GM12864 (cell line): ENCODE measurements around the gene CDK4.

Experiments
- DNase-seq: peaks from one replicate; pipeline ENCODE4 v3.0.0-alpha.2; 2011; ENCODE audit warnings: low read depth
- H3K4me3 ChIP-seq: 2 replicates; pipeline ENCODE4 v1.5.1; 2011; ENCODE audit warnings: mild to moderate bottlenecking, low read depth, low read length, control low read depth
- TF ChIP-seq, protein P1 (sequence below): IDR thresholded peaks from 2 replicates; pipeline ENCODE4 v1.5.1; 2011; ENCODE audit warnings: low read depth, mild to moderate bottlenecking, moderate library complexity, low read length, control low read depth, inconsistent platforms; ENCODE audit errors: missing control alignments

The CDK4 gene

DNA sequence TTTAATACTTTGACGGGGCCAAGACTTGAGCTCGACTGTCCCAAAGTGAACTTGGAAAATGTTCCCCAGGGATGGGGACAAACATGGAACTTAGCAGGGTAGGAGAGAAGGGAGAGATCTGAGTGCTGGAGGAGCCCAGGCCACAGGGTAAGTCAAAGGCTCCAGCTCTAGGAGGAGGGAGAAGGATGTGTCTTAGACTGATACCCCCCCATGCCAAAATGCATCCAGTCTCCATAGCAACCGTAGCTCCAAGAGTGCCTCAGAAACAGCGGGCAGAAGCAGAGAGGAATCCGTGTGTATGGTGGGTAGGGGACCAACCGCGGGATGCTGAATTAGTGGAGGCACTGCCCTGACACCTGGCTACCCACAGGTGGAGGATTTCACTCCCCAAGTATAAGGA lies 12.7 kb downstream of the CDK4 start:
- DNase-seq: no peak
- TF ChIP-seq, protein P1, sequence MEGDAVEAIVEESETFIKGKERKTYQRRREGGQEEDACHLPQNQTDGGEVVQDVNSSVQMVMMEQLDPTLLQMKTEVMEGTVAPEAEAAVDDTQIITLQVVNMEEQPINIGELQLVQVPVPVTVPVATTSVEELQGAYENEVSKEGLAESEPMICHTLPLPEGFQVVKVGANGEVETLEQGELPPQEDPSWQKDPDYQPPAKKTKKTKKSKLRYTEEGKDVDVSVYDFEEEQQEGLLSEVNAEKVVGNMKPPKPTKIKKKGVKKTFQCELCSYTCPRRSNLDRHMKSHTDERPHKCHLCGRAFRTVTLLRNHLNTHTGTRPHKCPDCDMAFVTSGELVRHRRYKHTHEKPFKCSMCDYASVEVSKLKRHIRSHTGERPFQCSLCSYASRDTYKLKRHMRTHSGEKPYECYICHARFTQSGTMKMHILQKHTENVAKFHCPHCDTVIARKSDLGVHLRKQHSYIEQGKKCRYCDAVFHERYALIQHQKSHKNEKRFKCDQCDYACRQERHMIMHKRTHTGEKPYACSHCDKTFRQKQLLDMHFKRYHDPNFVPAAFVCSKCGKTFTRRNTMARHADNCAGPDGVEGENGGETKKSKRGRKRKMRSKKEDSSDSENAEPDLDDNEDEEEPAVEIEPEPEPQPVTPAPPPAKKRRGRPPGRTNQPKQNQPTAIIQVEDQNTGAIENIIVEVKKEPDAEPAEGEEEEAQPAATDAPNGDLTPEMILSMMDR: no peak
- H3K4me3 ChIP-seq: no peak overlapping the region

DNA sequence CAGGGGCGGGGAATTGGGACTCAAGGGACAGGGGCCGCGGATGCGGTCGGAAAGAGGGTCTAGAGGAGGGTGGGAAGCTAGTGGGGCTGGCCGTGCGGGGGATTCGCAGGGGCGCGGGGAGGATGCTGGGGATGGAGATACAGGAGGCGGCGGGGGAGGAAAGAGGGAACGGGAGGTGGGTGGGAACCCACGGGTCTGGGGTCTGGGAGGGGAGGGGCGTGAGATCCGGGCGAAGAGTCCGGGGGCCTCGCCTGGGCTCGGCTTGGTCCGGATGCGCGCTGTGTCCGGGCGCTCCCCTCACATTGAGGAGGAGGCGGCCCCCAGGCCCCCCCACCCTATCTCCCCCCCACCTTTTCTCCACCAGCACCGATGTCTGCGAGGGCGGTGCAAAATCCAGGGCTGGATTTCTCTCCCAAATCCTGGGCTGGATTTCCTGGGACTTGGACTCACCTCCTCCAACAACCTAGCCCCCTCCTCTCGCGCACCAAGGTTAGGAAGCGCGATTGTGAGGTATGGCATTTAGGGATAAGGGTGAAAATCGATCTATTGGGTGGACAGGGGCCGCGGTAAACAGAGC lies 13.4 kb downstream of the CDK4 start, which contains the start of gene AGAP2:
Gene AGAP2, minus strand, starts transcription at position 82 of the 577 bp plus-strand sequence. CDS start 496 bp downstream, outside the sequence.
- no peak for DNase-seq
- TF ChIP-seq, protein P1: no peak
- no peak within 1 kb of the TSS for H3K4me3 ChIP-seq

DNA sequence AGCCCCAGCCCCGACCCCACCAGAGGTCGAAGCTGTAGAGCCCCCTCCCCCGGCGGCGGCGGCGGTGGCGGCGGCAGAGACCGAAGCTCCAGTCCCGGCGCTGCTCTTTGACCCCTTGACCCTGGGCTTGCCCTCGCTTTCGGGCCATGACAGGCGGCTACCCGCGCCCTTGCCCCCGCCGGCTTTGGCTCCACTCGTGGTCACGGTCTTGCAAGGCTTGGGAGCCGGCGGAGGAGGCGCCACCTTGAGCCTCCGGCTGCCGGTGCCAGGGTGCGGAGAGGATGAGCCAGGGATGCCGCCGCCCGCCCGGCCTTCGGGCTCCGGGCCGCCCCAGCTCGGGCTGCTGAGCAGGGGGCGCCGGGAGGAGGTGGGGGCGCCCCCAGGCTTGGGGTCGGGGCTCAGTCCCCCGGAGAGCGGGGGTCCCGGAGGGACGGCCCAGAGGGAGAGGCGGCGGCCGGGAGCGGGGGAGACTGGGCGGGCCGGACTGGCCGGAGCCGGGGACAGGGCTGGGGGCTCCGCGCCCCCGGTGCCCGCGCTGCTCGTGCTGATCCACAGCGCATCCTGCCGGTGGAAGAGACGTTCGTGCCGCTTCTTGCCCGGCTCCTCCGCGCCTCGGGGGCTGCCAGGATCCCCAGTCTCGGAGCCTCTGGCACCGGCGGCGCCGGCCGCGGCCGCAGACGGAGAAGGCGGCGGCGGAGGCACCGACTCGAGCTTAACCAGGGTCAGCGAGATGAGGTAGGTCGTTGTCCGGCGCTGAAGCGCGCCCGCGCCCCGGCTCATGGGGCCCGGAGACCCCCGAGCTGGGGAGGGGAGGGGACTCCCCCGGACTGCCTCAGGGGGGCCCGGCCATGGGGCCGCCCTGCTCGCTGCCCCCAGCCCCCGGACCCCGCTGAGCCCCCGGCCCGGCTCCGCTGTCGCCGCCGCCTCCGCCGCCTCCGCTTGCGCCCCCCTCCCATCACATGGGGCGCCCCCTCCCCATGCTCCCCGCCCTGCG lies 14.3 kb downstream of the CDK4 start:
- TF ChIP-seq, protein P1: no peak
- DNase-seq: no peak
- no peak overlapping the region for H3K4me3 ChIP-seq

DNA sequence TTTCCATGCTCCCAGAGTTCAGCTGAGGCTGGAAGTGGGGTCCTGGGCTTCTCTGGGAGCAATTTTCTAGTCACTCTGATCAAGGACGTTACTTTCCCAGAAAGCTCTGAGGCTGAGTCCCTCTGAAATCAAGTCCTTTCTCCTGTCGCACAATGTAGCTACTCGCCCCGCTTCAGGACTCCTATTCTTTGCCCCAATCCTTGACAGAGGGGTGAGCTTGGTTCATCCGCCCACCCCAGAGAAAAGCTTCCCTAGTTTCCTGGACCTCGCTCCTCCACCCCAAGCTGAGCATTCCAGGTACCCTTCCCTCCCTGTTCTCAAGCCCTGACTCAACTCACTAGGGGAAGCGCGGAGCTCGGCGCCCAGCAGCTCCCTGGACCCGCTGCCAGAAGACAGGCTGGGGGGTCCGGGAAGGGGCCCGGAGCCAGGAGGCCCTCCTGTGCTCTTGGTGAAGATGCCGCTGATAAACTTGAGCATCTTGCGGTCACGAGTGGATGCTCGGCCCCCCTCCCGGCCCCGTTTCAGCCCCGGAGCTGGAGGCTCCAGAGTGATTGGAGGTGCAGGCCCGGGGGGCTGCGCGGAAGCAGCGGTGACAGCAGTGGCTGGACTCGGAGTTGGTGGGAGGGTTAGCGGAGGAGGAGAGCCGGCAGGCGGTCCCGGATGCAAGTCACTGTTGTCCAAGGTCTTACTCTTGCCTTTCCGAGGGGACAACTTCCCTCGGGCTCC lies 15.2 kb downstream of the CDK4 start:
- H3K4me3 ChIP-seq: no peak overlapping the region
- no peak for DNase-seq
- TF ChIP-seq, protein P1: no peak

DNA sequence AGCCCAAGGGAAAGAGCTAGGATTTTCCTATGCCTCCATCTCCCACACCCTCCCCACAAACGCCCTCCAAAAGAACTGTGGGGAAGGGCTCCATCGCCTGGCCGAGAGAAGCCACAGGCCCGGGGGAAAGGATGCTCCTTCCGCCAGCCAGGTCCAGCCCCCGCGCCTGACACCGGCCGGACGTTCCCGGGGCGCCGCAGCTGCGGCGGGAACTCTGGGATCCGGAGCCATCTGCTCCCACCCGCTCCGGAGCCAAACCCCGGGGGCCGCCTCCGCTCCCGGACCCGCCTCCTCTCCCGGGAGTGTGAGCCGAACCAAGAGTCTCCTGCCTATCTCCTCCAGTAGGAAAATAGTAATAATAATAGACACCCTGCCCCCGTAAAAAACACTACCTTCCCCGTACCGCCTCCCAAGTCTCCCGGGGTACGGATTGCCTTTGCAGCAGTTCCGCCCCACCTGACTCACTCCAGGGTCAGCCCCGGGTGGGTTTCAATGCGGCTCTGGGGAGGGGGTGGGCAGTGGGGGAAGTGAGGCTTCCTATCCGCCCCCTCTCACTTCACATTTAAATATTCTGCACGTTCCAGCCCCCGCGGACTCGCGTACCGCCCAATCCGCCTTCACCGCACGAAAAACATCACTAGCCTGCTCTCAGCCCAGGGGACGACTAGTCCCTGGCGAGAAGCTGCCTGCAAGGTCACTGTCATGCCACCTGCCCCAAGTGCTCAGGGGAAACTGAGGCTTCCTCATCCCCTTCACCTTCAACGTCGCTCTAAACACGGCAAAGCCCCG lies 16.0 kb downstream of the CDK4 start:
- TF ChIP-seq, protein P1: no peak
- no peak overlapping the region for H3K4me3 ChIP-seq

DNA sequence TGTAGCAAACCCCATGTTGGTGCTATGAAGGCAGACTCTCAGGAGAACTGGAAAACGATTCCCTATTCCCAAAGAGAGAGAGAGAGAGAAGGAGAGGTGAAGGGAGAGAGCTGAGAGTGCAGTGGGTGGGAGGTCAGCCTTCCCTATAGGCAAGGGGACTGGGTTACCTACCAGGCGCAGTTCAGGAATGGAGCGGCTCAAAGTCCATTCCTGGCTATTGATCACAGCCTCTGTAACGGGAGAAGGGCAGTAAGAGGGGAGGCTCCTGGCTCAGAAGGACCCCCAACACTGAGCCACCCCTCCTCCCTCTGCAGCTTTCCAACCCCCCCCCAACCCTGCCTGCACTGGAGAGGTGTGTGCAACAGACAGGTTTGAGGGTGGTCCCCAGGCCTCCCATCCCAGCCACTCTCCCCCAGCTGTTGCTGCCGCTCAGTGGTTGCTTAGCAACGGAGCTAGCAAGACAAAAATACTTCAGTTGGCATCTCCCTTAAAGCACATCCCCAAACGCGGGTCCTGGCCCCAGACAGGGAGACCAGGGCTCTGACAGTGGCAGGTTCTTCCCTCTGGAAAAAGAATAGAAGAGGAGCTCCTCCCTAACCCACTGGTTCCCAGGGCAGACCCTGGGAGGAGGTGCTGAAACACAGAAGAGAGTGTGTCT lies 16.8 kb downstream of the CDK4 start:
- TF ChIP-seq, protein P1: no peak
- H3K4me3 ChIP-seq: no peak overlapping the region
- no peak for DNase-seq

More for the DNA sequence above, 16.0 kb downstream of the CDK4 start:
- no peak for DNase-seq
